ENCODE results near the gene GLG1. TPM values are rescaled to one million over a fixed set of nuclear protein-coding genes. Genes with fewer than 3 reads are reported as not detected.

GLG1 gene
- total and polyA plus RNA-seq, 5 experiments from 2014 or later, result 137 to 210 (median 192) TPM

- Mint-ChIP-seq H3K9me3 (no peaks in the 10 kb centered on the region), H3K36me3 (peaks cover 0 to 16% (median 7%) of the 10 kb centered on the region in 3 donors), H3K4me3 (peak overlapping the region in 5 of 10 donors; percentile 13 to 42 (median 34)), H3K27me3 (no peaks in the 10 kb centered on the region), H3K4me1 (peaks cover 35 to 86% (median 81%) of the 10 kb centered on the region in 4 donors), H3K27ac (peak overlapping the region; percentile 27 to 89 (median 69))
- POLR2A ChIA-PET, result interaction anchor here (0.9 to 2.0 kb wide), 2 partner anchors 10 to 31 kb away, joined by 5 to 7 read pairs; no protein-coding TSS in a partner anchor
- ATAC-seq, result no peak
- no peak for DNase-seq
These were observed 36.3 kb downstream of the GLG1 start for GRCh38 chr16:74570412-74571301.

GRCh38 chr16:74568961-74569631 is 37.8 kb downstream of the GLG1 start:
- H3K4me3 Mint-ChIP-seq, result peak overlapping the region in 5 of 10 donors; percentile 4 to 26 (median 14)
- H3K27me3 Mint-ChIP-seq, result no peaks in the 10 kb centered on the region
- ATAC-seq (no peak), DNase-seq (no peak)
- H3K9me3 Mint-ChIP-seq, result no peaks in the 10 kb centered on the region
- peak overlapping the region; percentile 13 to 68 (median 47) for H3K27ac Mint-ChIP-seq
- H3K36me3 Mint-ChIP-seq, result peaks cover 0 to 13% (median 2%) of the 10 kb centered on the region in 3 donors
- POLR2A ChIA-PET, result interaction anchor here (0.6 to 2.0 kb wide), 4 partner anchors 8 to 216 kb away, joined by 3 to 7 read pairs (median 5); partner anchors contain the start of gene GLG1
- peaks cover 42 to 87% (median 83%) of the 10 kb centered on the region in 4 donors for H3K4me1 Mint-ChIP-seq

- Mint-ChIP-seq H3K27me3 (no peaks in the 10 kb centered on the region), H3K36me3 (peaks cover 0 to 19% (median 2%) of the 10 kb centered on the region in 3 donors), H3K4me1 (peaks cover 41 to 90% (median 85%) of the 10 kb centered on the region in 4 donors), H3K9me3 (no peaks in the 10 kb centered on the region), H3K27ac (peak overlapping the region in 7 of 10 donors; percentile 43 to 93 (median 67)), H3K4me3 (peak overlapping the region in 5 of 10 donors; percentile 18 to 48 (median 36))
- POLR2A ChIA-PET, result interaction anchor here (0.7 to 1.6 kb wide), 2 partner anchors 39 to 52 kb away, joined by 6 to 7 read pairs; partner anchors contain the start of gene GLG1
- ATAC-seq (no peak), DNase-seq (no peak)
These were observed 39.0 kb downstream of the GLG1 start for GRCh38 chr16:74567901-74568300.

- peak in 1 of 10 donors; percentile 5 for DNase-seq
- Mint-ChIP-seq H3K9me3 (no peaks in the 10 kb centered on the region), H3K4me3 (peak overlapping the region in 3 of 10 donors; percentile 1 to 43 (median 32)), H3K27ac (peak overlapping the region; percentile 8 to 93 (median 58)), H3K4me1 (peaks cover 37 to 86% (median 84%) of the 10 kb centered on the region in 4 donors), H3K36me3 (peaks cover 0 to 16% (median 2%) of the 10 kb centered on the region in 3 donors), H3K27me3 (no peaks in the 10 kb centered on the region)
- POLR2A ChIA-PET, result no interaction called here
- ATAC-seq, result no peak
These were observed 41.5 kb downstream of the GLG1 start for GRCh38 chr16:74565378-74565777.

GRCh38 chr16:74564451-74564984 is 42.4 kb downstream of the GLG1 start:
- Mint-ChIP-seq H3K4me3 (peak overlapping the region in 4 of 10 donors; percentile 1 to 35 (median 20)), H3K4me1 (peaks cover 38 to 87% (median 82%) of the 10 kb centered on the region in 4 donors), H3K27ac (peak overlapping the region in 9 of 10 donors; percentile 17 to 90 (median 49)), H3K36me3 (peaks cover 0 to 17% (median 2%) of the 10 kb centered on the region in 3 donors), H3K9me3 (no peaks in the 10 kb centered on the region), H3K27me3 (no peaks in the 10 kb centered on the region)
- POLR2A ChIA-PET, result no interaction called here
- ATAC-seq, result no peak
- no peak for DNase-seq

GRCh38 chr16:74563828-74564263 is 43.1 kb downstream of the GLG1 start:
- Mint-ChIP-seq H3K27ac (peak overlapping the region; percentile 17 to 90 (median 55)), H3K36me3 (peaks cover 0 to 21% (median 2%) of the 10 kb centered on the region in 3 donors), H3K9me3 (no peaks in the 10 kb centered on the region), H3K27me3 (no peaks in the 10 kb centered on the region), H3K4me1 (peaks cover 39 to 87% (median 85%) of the 10 kb centered on the region in 4 donors), H3K4me3 (peak overlapping the region in 4 of 10 donors; percentile 22 to 35 (median 28))
- DNase-seq (no peak), ATAC-seq (no peak)
- POLR2A ChIA-PET, result no interaction called here

- H3K4me1 Mint-ChIP-seq, result peaks cover 38 to 85% (median 85%) of the 10 kb centered on the region in 4 donors
- H3K36me3 Mint-ChIP-seq, result peaks cover 0 to 32% (median 2%) of the 10 kb centered on the region in 3 donors
- peak overlapping the region in 1 of 10 donors; percentile 44 for H3K4me3 Mint-ChIP-seq
- ATAC-seq (no peak), DNase-seq (no peak)
- no peaks in the 10 kb centered on the region for H3K9me3 Mint-ChIP-seq
- POLR2A ChIA-PET, result no interaction called here
- H3K27ac Mint-ChIP-seq, result peak overlapping the region; percentile 19 to 81 (median 54)
- no peaks in the 10 kb centered on the region for H3K27me3 Mint-ChIP-seq
These were observed 44.8 kb downstream of the GLG1 start for GRCh38 chr16:74562117-74562516.

- peaks cover 0 to 33% (median 2%) of the 10 kb centered on the region in 3 donors for H3K36me3 Mint-ChIP-seq
- no peak overlapping the region for H3K4me3 Mint-ChIP-seq
- peak overlapping the region in 6 of 10 donors; percentile 7 to 77 (median 38) for H3K27ac Mint-ChIP-seq
- H3K4me1 Mint-ChIP-seq, result peaks cover 38 to 84% (median 83%) of the 10 kb centered on the region in 4 donors
- no peak for ATAC-seq
- DNase-seq, result no peak
- POLR2A ChIA-PET, result interaction anchor here (1.7 kb wide), 1 partner anchor 8 kb away, joined by 7 read pairs; no protein-coding TSS in a partner anchor
- no peaks in the 10 kb centered on the region for H3K9me3 Mint-ChIP-seq
- H3K27me3 Mint-ChIP-seq, result no peaks in the 10 kb centered on the region
These were observed 45.3 kb downstream of the GLG1 start for GRCh38 chr16:74561626-74562025.

GRCh38 chr16:74560912-74561311 is 46.0 kb downstream of the GLG1 start:
- Mint-ChIP-seq H3K4me3 (peak overlapping the region in 1 of 10 donors; percentile 30), H3K27me3 (no peaks in the 10 kb centered on the region), H3K27ac (peak overlapping the region in 6 of 10 donors; percentile 37 to 86 (median 58)), H3K4me1 (peaks cover 35 to 82% (median 78%) of the 10 kb centered on the region in 4 donors), H3K36me3 (peaks cover 0 to 34% (median 2%) of the 10 kb centered on the region in 3 donors), H3K9me3 (no peaks in the 10 kb centered on the region)
- DNase-seq (no peak), ATAC-seq (no peak)
- POLR2A ChIA-PET, result interaction anchor here (1.2 to 1.7 kb wide), 2 partner anchors 9 to 46 kb away, joined by 3 to 7 read pairs; partner anchors contain the start of gene GLG1

- H3K4me1 Mint-ChIP-seq, result peaks cover 22 to 62% (median 58%) of the 10 kb centered on the region in 4 donors
These were observed 48.0 kb downstream of the GLG1 start for GRCh38 chr16:74558873-74559272.

GRCh38 chr16:74557275-74557674 is 49.6 kb downstream of the GLG1 start:
- POLR2A ChIA-PET, result interaction anchor here (0.7 kb wide), 1 partner anchor 50 kb away, joined by 4 read pairs; the partner anchor contains the start of gene GLG1
- H3K27ac Mint-ChIP-seq, result peak overlapping the region; percentile 24 to 84 (median 61)
- peak overlapping the region in 2 of 10 donors; percentile 4 to 12 for H3K4me3 Mint-ChIP-seq
- H3K27me3 Mint-ChIP-seq, result no peaks in the 10 kb centered on the region
- H3K36me3 Mint-ChIP-seq, result peaks cover 0 to 23% (median 0%) of the 10 kb centered on the region in 3 donors
- DNase-seq (no peak), ATAC-seq (no peak)
- H3K4me1 Mint-ChIP-seq, result peaks cover 17 to 51% (median 45%) of the 10 kb centered on the region in 4 donors
- H3K9me3 Mint-ChIP-seq, result no peaks in the 10 kb centered on the region

More at GRCh38 chr16:74558873-74559272, 48.0 kb downstream of the GLG1 start:
- H3K36me3 Mint-ChIP-seq, result peaks cover 0 to 29% (median 0%) of the 10 kb centered on the region in 3 donors
- DNase-seq (no peak), ATAC-seq (no peak)
- no peaks in the 10 kb centered on the region for H3K9me3 Mint-ChIP-seq
- POLR2A ChIA-PET, result interaction anchor here (0.7 to 1.3 kb wide), 3 partner anchors 43 to 98 kb away, joined by 5 to 7 read pairs (median 6); partner anchors contain the start of gene GLG1
- no peaks in the 10 kb centered on the region for H3K27me3 Mint-ChIP-seq
- H3K4me3 Mint-ChIP-seq, result peak overlapping the region in 2 of 10 donors; percentile 8 to 22
- H3K27ac Mint-ChIP-seq, result peak overlapping the region in 8 of 10 donors; percentile 58 to 86 (median 78)

All from naive thymus-derived CD8-positive, alpha-beta T cell (primary cell).